Smooth muscle cell (in vitro differentiated cells): ENCODE measurements around the gene RARB. TPM values are rescaled to one million over a fixed set of nuclear protein-coding genes. Genes with fewer than 3 reads are reported as not detected.

ENCODE experiments used
- DNase-seq: peaks from one replicate; lab custom pipeline; 2025; ENCODE audit not compliant: unreplicated experiment; lab: John Stamatoyannopoulos, UW
- H2AFZ ChIP-seq: fragments of 200-600 bp; sonication (generic); 2 replicates; pipeline ENCODE4 v1.6.0; 2016; ENCODE audit warnings: antibody characterized with exemption, low read depth, mild to moderate bottlenecking
- H3F3A ChIP-seq: fragments of 200-600 bp; sonication (generic); 2 replicates; pipeline ENCODE4 v1.6.0; 2017; ENCODE audit warnings: antibody characterized with exemption, low read depth
- H3K27ac ChIP-seq: fragments of 200-600 bp; sonication (generic); 2 replicates; pipeline ENCODE4 v1.5.1; 2016; ENCODE audit warnings: low read depth, mild to moderate bottlenecking
- H3K27me3 ChIP-seq: fragments of 200-600 bp; sonication (generic); 2 replicates; pipeline ENCODE4 v1.6.1; 2016; ENCODE audit warnings: low read depth, mild to moderate bottlenecking
- H3K36me3 ChIP-seq: fragments of 200-600 bp; sonication (generic); 2 replicates; pipeline ENCODE4 v1.5.1; 2016; ENCODE audit warnings: low read depth
- H3K4me1 ChIP-seq: fragments of 200-600 bp; sonication (generic); 2 replicates; pipeline ENCODE4 v1.5.1; 2016; ENCODE audit warnings: low read depth
- H3K4me2 ChIP-seq: fragments of 200-600 bp; sonication (generic); 2 replicates; pipeline ENCODE4 v1.6.0; 2016; ENCODE audit warnings: mild to moderate bottlenecking
- H3K4me3 ChIP-seq: fragments of 200-600 bp; sonication (generic); 2 replicates; pipeline ENCODE4 v1.5.1; 2016; ENCODE audit warnings: mild to moderate bottlenecking
- H3K79me2 ChIP-seq: fragments of 200-600 bp; sonication (generic); 2 replicates; pipeline ENCODE4 v1.6.0; 2016; ENCODE audit warnings: low read depth, mild to moderate bottlenecking
- H3K9ac ChIP-seq: fragments of 200-600 bp; sonication (generic); 2 replicates; pipeline ENCODE4 v1.6.0; 2016; ENCODE audit warnings: low read depth
- H3K9me3 ChIP-seq: fragments of 200-600 bp; sonication (generic); replicated peaks from 2 replicates; pipeline ENCODE4 v1.5.1; 2016; ENCODE audit warnings: low read depth
- H4K20me1 ChIP-seq: fragments of 200-600 bp; sonication (generic); 2 replicates; pipeline ENCODE4 v1.6.0; 2016; ENCODE audit warnings: low read depth
- CTCF ChIP-seq: fragments of 200-600 bp; sonication (generic); IDR thresholded peaks from 2 replicates; pipeline ENCODE4 v1.5.1; 2017; ENCODE audit warnings: borderline replicate concordance, mild to moderate bottlenecking, antibody characterized with exemption; ENCODE audit not compliant: insufficient read depth, poor library complexity, severe bottlenecking
- WGBS: methylation state at CpG from one replicate; pipeline ENCODE4 v1.1.7; 2016; ENCODE audit warnings: low lambda C conversion rate; 5-methylcytosine and 5-hydroxymethylcytosine counted together
- polyA plus RNA-seq: library from polyadenylated mRNA; unstranded; fragments of >200 nt; fragmentation: Nextera tagmentation; extraction: Ambion mirVana; gene quantifications from 2 replicates; pipeline ENCODE4 v1.2.1, GENCODE V29; 2016
- total RNA-seq: library from RNA; depleted of rRNA; stranded (reverse); fragments of >200 nt; gene quantifications from 2 replicates; pipeline ENCODE4 v1.2.3, GENCODE V29; 2014

Gene RARB
- total and polyA plus RNA-seq, 2 experiments from 2014 or later, result 88.1 to 106 TPM

DNA sequence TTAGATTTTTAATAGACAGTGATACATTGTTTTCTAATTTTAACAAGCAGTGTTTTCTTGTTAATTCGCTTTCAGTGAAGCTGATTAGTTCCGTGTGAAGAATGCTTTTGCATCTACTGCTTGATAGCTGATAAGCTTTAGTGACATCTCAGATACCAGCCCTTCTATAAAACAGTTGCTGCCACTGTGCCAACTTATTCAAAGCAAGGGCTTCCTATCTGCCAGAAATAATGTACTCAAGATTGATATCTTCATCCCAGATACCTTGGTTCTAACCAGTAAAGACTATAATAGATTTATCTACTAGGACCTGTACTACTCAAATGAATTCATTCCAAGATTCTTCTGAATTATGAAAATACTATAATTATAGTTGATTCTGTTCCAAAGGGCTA is 30.4 kb downstream of the RARB start:
- DNase-seq, result no peak
- 57% methylated on average over 2 of the region's 2 CpGs for WGBS
- H3K27ac ChIP-seq, result peak overlapping the region; percentile 85
- no peak overlapping the region for H3K4me3 ChIP-seq
- H3K27me3 ChIP-seq, result no peaks in the 10 kb centered on the region
- no peak for TF ChIP-seq CTCF
- H4K20me1 ChIP-seq, result no peaks in the 10 kb centered on the region
- H2AFZ ChIP-seq, result no peak overlapping the region
- H3K9ac ChIP-seq, result no peak overlapping the region
- H3K4me2 ChIP-seq, result peak overlapping the region; percentile 63
- no peaks in the 10 kb centered on the region for H3K9me3 ChIP-seq
- H3F3A ChIP-seq, result peaks cover 30% of the 10 kb centered on the region
- peaks cover 35% of the 10 kb centered on the region for H3K4me1 ChIP-seq
- peaks cover 51% of the 10 kb centered on the region for H3K79me2 ChIP-seq
- H3K36me3 ChIP-seq, result no peaks in the 10 kb centered on the region

GRCh38 chr3:25460751-25461150 is 32.7 kb downstream of the RARB start:
- Histone ChIP-seq H3K4me2 (peak overlapping the region; percentile 29), H3K4me1 (peaks cover 13% of the 10 kb centered on the region)

GRCh38 chr3:25461946-25462345 is 33.9 kb downstream of the RARB start:
- no peak overlapping the region for H2AFZ ChIP-seq
- no peaks in the 10 kb centered on the region for H3K9me3 ChIP-seq
- peaks cover 65% of the 10 kb centered on the region for H3K79me2 ChIP-seq
- no peaks in the 10 kb centered on the region for H4K20me1 ChIP-seq
- no peak for TF ChIP-seq CTCF
- H3K27ac ChIP-seq, result peak overlapping the region; percentile 57
- H3F3A ChIP-seq, result peaks cover 18% of the 10 kb centered on the region
- no peak overlapping the region for H3K4me2 ChIP-seq
- H3K4me3 ChIP-seq, result no peak overlapping the region
- no peaks in the 10 kb centered on the region for H3K36me3 ChIP-seq
- DNase-seq, result no peak
- 58% methylated on average over 3 of the region's 3 CpGs for WGBS
- H3K27me3 ChIP-seq, result no peaks in the 10 kb centered on the region
- H3K9ac ChIP-seq, result no peak overlapping the region
- peaks cover 7% of the 10 kb centered on the region for H3K4me1 ChIP-seq

More at GRCh38 chr3:25460751-25461150, 32.7 kb downstream of the RARB start:
- Histone ChIP-seq H3K9me3 (no peaks in the 10 kb centered on the region), H3K27me3 (no peaks in the 10 kb centered on the region), H4K20me1 (no peaks in the 10 kb centered on the region), H3K9ac (no peak overlapping the region), H3F3A (peaks cover 25% of the 10 kb centered on the region), H2AFZ (no peak overlapping the region), H3K79me2 (peaks cover 64% of the 10 kb centered on the region), H3K36me3 (no peaks in the 10 kb centered on the region), H3K4me3 (no peak overlapping the region), H3K27ac (peak overlapping the region; percentile 57)
- 19% methylated on average over 2 of the region's 2 CpGs for WGBS
- no peak for TF ChIP-seq CTCF
- no peak for DNase-seq

- DNase-seq, result no peak
- 100% methylated on average over 1 of the region's 1 CpG for WGBS
- H2AFZ ChIP-seq, result no peak overlapping the region
- no peak for TF ChIP-seq CTCF
- H3F3A ChIP-seq, result peaks cover 12% of the 10 kb centered on the region
- H3K9ac ChIP-seq, result no peak overlapping the region
- no peaks in the 10 kb centered on the region for H4K20me1 ChIP-seq
- H3K4me2 ChIP-seq, result no peak overlapping the region
- H3K4me3 ChIP-seq, result no peak overlapping the region
- peaks cover 6% of the 10 kb centered on the region for H3K4me1 ChIP-seq
- no peaks in the 10 kb centered on the region for H3K36me3 ChIP-seq
- H3K79me2 ChIP-seq, result peaks cover 60% of the 10 kb centered on the region
- no peaks in the 10 kb centered on the region for H3K27me3 ChIP-seq
- H3K9me3 ChIP-seq, result no peaks in the 10 kb centered on the region
- H3K27ac ChIP-seq, result peak overlapping the region; percentile 57
Measured at GRCh38 chr3:25462495-25462894, 34.4 kb downstream of the RARB start.
